Muscle layer of duodenum (tissue), 2 donors: ENCODE measurements around the gene MRGPRX3.
A peak's percentile ranks its signal among the peaks of the same experiment; 100 is the strongest.

Experiments used
- H3K27ac ChIP-seq: one replicate; pipeline ENCODE4 v1.7.0; 2013; ENCODE audit warnings: mild to moderate bottlenecking, low read length
- H3K27me3 ChIP-seq: one replicate; pipeline ENCODE4 v1.7.0; 2013; ENCODE audit warnings: low read depth, mild to moderate bottlenecking, control low read depth, low read length
- H3K36me3 ChIP-seq, 2 donors: one replicate each; pipeline ENCODE4 v1.7.0; 2013; ENCODE audit warnings: low read length in 2 of 2, control low read depth in 1 of 2, mild to moderate bottlenecking in 1 of 2; ENCODE audit not compliant: insufficient read depth in 2 of 2, control insufficient read depth in 1 of 2
- H3K4me1 ChIP-seq, 2 donors: one replicate each; pipeline ENCODE4 v1.7.0; 2013; ENCODE audit warnings: low read length in 2 of 2, mild to moderate bottlenecking in 2 of 2, control low read depth in 1 of 2, moderate library complexity in 1 of 2; ENCODE audit not compliant: insufficient read depth in 2 of 2, control insufficient read depth in 1 of 2
- H3K4me3 ChIP-seq, 2 donors: one replicate each; pipeline ENCODE4 v1.7.0; 2013; ENCODE audit warnings: low read length in 2 of 2, low read depth in 1 of 2, mild to moderate bottlenecking in 1 of 2
- H3K9me3 ChIP-seq, 2 donors: one replicate each; pipeline ENCODE4 v1.7.0; 2013; ENCODE audit warnings: low read length in 2 of 2, control low read depth in 1 of 2, mild to moderate bottlenecking in 1 of 2; ENCODE audit not compliant: control insufficient read depth in 1 of 2
- donor health status: healthy.

The MRGPRX3 gene

DNA sequence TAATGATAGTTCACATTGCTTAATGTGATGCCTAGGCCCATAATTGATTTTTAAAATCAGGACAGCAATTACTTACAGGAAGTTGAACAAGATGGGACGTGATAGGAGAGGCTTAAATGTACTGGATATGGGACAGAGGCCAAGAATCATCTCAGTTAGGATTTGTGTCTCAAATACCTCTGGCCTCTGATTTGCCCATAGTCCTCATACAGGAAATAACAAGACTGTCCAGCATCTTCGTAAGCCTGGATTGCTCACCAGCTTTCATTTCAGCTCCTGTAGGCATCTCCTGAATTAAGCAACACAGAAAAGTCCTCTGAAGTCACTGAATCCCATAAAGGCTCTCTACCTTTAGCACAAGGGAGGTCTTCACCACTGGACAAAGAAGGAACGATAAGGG lies at the start of gene MRGPRX3:
Gene MRGPRX3, plus strand, starts transcription at position 231 of the 400 bp plus-strand sequence. CDS start 4,632 bp downstream, outside the sequence.
- Histone ChIP-seq H3K9me3 (no peaks in the 10 kb centered on the region), H3K36me3 (no peaks in the 10 kb centered on the region), H3K4me1 (no peaks in the 10 kb centered on the region), H3K4me3 (no peak within 1 kb of the TSS), H3K27me3 (no peaks in the 10 kb centered on the region), H3K27ac (no peak within 1 kb of the TSS)

- Histone ChIP-seq H3K4me1 (no peaks in the 10 kb centered on the region), H3K36me3 (peaks cover 36 to 60% of the 10 kb centered on the region in 2 donors), H3K27ac (no peak overlapping the region), H3K4me3 (no peak overlapping the region), H3K9me3 (no peaks in the 10 kb centered on the region), H3K27me3 (no peaks in the 10 kb centered on the region)
Observed at GRCh38 chr11:18088366-18088765, 44.0 kb upstream of the MRGPRX3 start.

DNA sequence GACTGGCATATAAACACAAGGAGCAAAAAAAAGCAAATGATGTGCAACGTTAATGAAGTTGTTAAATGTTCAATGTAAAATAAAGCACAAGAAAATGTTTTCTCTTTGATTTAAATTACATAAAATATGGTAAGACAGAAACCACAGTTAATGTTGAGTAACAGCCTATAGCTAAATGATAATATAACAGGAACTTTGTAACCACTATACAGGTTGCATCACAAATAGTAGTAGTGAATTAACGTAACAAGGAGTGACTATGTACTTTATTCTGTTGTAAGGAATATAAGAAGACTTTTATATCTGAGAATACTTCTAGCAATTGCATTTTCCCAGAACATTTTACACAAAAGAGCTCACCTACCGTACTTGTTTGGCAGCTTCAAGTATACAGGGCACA lies 43.4 kb upstream of the MRGPRX3 start:
- Histone ChIP-seq H3K36me3 (peaks cover 42 to 60% of the 10 kb centered on the region in 2 donors), H3K9me3 (no peaks in the 10 kb centered on the region), H3K27ac (no peak overlapping the region)

DNA sequence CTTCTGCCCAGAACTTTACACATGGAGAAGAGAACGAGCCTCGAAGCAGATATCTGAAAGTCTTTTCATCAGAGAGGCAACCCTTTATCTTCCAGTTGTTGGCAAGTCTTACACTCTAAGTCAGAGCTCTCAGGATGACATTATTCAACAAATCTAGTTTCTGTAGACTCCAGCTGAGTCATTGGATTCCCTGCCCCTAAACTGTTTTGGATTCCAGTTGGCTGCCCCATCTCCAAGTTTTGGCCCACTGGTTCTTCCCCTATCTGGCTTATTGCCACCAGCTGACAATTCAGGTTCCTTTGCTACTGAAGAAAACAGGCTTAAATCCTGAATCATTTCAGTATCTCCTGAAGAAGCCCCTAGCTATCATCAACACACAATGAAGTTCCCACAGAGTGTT lies 40.6 kb upstream of the MRGPRX3 start:
- no peaks in the 10 kb centered on the region for H3K4me1 ChIP-seq

More for the DNA sequence above, 43.4 kb upstream of the MRGPRX3 start:
- no peak overlapping the region for H3K4me3 ChIP-seq
- no peaks in the 10 kb centered on the region for H3K27me3 ChIP-seq
- H3K4me1 ChIP-seq: no peaks in the 10 kb centered on the region

DNA sequence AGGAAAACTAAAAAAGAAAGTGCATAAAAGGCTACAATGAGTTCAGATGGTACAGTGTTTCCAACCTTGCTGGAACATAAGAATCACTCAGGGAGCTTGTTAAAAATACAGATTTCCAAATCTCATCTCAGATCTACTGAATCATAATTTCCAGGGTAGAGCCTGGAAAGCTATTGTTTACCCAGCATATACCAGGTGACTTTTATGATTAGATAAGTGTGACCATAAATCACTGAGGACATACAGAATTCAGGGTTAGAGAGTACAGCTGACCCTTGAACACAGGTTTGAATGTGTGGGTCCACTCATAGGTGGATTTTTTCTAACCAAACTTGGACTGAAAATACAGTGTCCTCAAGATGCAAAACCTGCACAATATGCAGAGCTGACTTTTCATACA lies 38.4 kb upstream of the MRGPRX3 start:
- H3K36me3 ChIP-seq: peaks cover 28 to 47% of the 10 kb centered on the region in 2 donors
- H3K27me3 ChIP-seq: no peaks in the 10 kb centered on the region
- no peak overlapping the region for H3K27ac ChIP-seq
- H3K4me3 ChIP-seq: no peak overlapping the region
- no peaks in the 10 kb centered on the region for H3K4me1 ChIP-seq
- H3K9me3 ChIP-seq: no peaks in the 10 kb centered on the region

More for the DNA sequence above, 40.6 kb upstream of the MRGPRX3 start:
- no peak overlapping the region for H3K27ac ChIP-seq
- H3K36me3 ChIP-seq: peaks cover 44 to 66% of the 10 kb centered on the region in 2 donors
- no peaks in the 10 kb centered on the region for H3K9me3 ChIP-seq
- H3K4me3 ChIP-seq: no peak overlapping the region
- no peaks in the 10 kb centered on the region for H3K27me3 ChIP-seq

- Histone ChIP-seq H3K4me1 (peaks cover 0 to 10% of the 10 kb centered on the region in 2 donors), H3K27me3 (no peaks in the 10 kb centered on the region), H3K27ac (no peak overlapping the region), H3K9me3 (no peaks in the 10 kb centered on the region), H3K36me3 (peaks cover 13 to 32% of the 10 kb centered on the region in 2 donors), H3K4me3 (no peak overlapping the region)
Observed at GRCh38 chr11:18100926-18101656, 31.3 kb upstream of the MRGPRX3 start.

DNA sequence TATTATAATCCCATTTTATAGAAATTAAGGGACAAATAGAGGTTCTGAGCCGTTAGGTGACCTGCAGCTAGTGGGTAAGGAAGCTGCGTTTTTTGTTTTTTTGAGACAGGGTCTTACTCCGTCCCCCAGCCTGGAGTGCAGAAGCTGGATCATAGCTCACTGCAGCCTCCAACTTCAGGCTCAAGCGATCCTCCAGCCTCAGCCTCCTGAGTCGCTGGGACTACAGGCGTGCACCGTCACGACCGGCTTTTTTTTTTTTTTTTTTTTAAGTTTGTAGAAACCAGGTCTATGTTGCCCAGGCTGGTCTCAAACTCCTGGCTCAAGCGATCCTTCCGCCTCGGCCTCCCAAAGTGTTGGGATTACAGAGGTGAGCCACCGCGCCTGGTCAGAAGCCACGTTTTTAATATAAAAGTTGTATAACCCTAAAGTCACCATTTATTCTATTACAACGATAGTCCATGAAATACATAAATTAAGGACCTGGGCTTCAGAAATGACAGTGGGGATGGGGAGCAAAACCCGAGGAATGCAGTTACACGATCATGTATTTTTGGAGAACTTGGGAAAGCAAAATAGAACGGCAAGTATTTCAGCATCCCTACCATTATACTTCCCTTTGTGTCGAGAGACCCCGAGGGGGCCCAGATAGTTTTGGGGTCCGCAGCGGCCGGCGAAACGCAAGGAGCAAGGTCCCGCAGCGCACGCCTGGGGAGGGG lies 27.1 kb upstream of the MRGPRX3 start:
- Histone ChIP-seq H3K4me1 (peaks cover 0 to 16% of the 10 kb centered on the region in 2 donors), H3K36me3 (peaks cover 6 to 32% of the 10 kb centered on the region in 2 donors), H3K27ac (peak overlapping the region; percentile 31), H3K4me3 (peak overlapping the region; percentile 86 to 95), H3K9me3 (no peaks in the 10 kb centered on the region), H3K27me3 (no peaks in the 10 kb centered on the region)

GRCh38 chr11:18105802-18106574 lies 26.4 kb upstream of the MRGPRX3 start, which contains the start of gene SAAL1:
Gene SAAL1 (minus strand): TSS chr11:18106082. CDS start chr11:18106041, 41 bp downstream.
- Histone ChIP-seq H3K4me1 (peaks cover 0 to 16% of the 10 kb centered on the region in 2 donors), H3K36me3 (peaks cover 6 to 24% of the 10 kb centered on the region in 2 donors), H3K4me3 (peak within 1 kb of the TSS; percentile 86 to 95), H3K27me3 (no peaks in the 10 kb centered on the region), H3K27ac (peak within 1 kb of the TSS; percentile 31), H3K9me3 (no peaks in the 10 kb centered on the region)

- H3K4me3 ChIP-seq: peak overlapping the region in 1 of 2 donors; percentile 95
- H3K27ac ChIP-seq: no peak overlapping the region
- no peaks in the 10 kb centered on the region for H3K27me3 ChIP-seq
- H3K9me3 ChIP-seq: no peaks in the 10 kb centered on the region
- peaks cover 0 to 16% of the 10 kb centered on the region in 2 donors for H3K4me1 ChIP-seq
- peaks cover 6 to 17% of the 10 kb centered on the region in 2 donors for H3K36me3 ChIP-seq
Observed at GRCh38 chr11:18106688-18107087, 25.7 kb upstream of the MRGPRX3 start.

- no peak overlapping the region for H3K4me3 ChIP-seq
- no peaks in the 10 kb centered on the region for H3K27me3 ChIP-seq
- H3K9me3 ChIP-seq: no peaks in the 10 kb centered on the region
- H3K36me3 ChIP-seq: peaks cover 0 to 3% of the 10 kb centered on the region in 2 donors
- no peak overlapping the region for H3K27ac ChIP-seq
- H3K4me1 ChIP-seq: peaks cover 0 to 16% of the 10 kb centered on the region in 2 donors
Observed at GRCh38 chr11:18108254-18108653, 24.1 kb upstream of the MRGPRX3 start.

DNA sequence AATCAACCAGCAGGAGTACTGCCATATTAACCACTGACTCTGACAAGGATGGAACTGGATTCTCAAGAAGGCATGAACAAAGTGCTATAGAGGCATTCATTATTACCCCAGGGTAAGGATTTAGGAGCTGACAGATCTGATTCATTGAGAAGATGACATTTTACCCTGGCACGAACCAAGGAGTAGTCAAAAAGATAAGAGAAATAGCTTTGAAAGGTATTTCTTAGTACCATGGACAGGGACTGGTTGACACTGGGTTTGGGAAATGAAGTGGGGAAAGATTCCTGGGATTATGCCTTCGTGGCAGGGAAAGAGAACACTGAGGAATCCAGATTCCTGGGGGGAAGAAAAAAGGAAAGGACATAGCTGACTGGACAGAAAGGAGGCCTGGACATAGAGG lies 21.4 kb upstream of the MRGPRX3 start:
- Histone ChIP-seq H3K36me3 (no peaks in the 10 kb centered on the region), H3K9me3 (no peaks in the 10 kb centered on the region), H3K27ac (no peak overlapping the region), H3K27me3 (no peaks in the 10 kb centered on the region), H3K4me1 (peaks cover 0 to 7% of the 10 kb centered on the region in 2 donors), H3K4me3 (no peak overlapping the region)
